Stimulated activated memory B cell treated with anti-CD40 and anti-IgM and Interleukin-4, amounts not matched to agents 10 μg/mL and 1 μg/mL and 100 μg/mL, for 72 hours (primary cell): ENCODE results near the gene DMGDH.
"Not testable (repeated sequence)": the region's sequence is repeated elsewhere in the genome, so short reads cannot be mapped to it uniquely, and the experiment has no call there.

Source experiments
- ATAC-seq: fragments of 150-1000 bp; cut with Tn5 transposase; 2 replicates; pipeline ENCODE4 v1.10.0; 2021
- H3K27ac Mint-ChIP-seq: one replicate; pipeline ENCODE4 v1.8.0; 2022; ENCODE audit warnings: mild to moderate bottlenecking, mixed read lengths
- H3K27me3 Mint-ChIP-seq: one replicate; pipeline ENCODE4 v1.8.0; 2022; ENCODE audit warnings: mixed read lengths
- H3K36me3 Mint-ChIP-seq: one replicate; pipeline ENCODE4 v1.8.0; 2022; ENCODE audit warnings: mixed read lengths
- H3K4me1 Mint-ChIP-seq: one replicate; pipeline ENCODE4 v1.8.0; 2022; ENCODE audit warnings: mixed read lengths
- H3K4me3 Mint-ChIP-seq: one replicate; pipeline ENCODE4 v1.8.0; 2022; ENCODE audit warnings: mild to moderate bottlenecking, moderate library complexity, mixed read lengths
- H3K9me3 Mint-ChIP-seq: one replicate; pipeline ENCODE4 v1.8.0; 2022; ENCODE audit warnings: mixed read lengths

The DMGDH gene

GRCh38 chr5:79007872-79008271 is 61.6 kb downstream of the DMGDH start:
- H3K4me3 Mint-ChIP-seq = no peak overlapping the region
- no peaks in the 10 kb centered on the region for H3K4me1 Mint-ChIP-seq
- peaks cover 38% of the 10 kb centered on the region for H3K27me3 Mint-ChIP-seq
- no peak for ATAC-seq
- H3K36me3 Mint-ChIP-seq = peaks cover 2% of the 10 kb centered on the region
- peaks cover 1% of the 10 kb centered on the region for H3K9me3 Mint-ChIP-seq
- no peak overlapping the region for H3K27ac Mint-ChIP-seq

- H3K27me3 Mint-ChIP-seq = peaks cover 51% of the 10 kb centered on the region
- no peaks in the 10 kb centered on the region for H3K9me3 Mint-ChIP-seq
- ATAC-seq = no peak
- H3K4me3 Mint-ChIP-seq = no peak overlapping the region
- H3K36me3 Mint-ChIP-seq = no peaks in the 10 kb centered on the region
- no peak overlapping the region for H3K27ac Mint-ChIP-seq
- H3K4me1 Mint-ChIP-seq = no peaks in the 10 kb centered on the region
Measured at GRCh38 chr5:79005936-79006631, 63.4 kb downstream of the DMGDH start.

GRCh38 chr5:79005151-79005550 is 64.3 kb downstream of the DMGDH start:
- Mint-ChIP-seq H3K4me1 (no peaks in the 10 kb centered on the region), H3K9me3 (no peaks in the 10 kb centered on the region), H3K27ac (no peak overlapping the region), H3K27me3 (peaks cover 57% of the 10 kb centered on the region), H3K36me3 (no peaks in the 10 kb centered on the region), H3K4me3 (no peak overlapping the region)
- no peak for ATAC-seq

GRCh38 chr5:79002374-79002773 is 67.1 kb downstream of the DMGDH start:
- H3K9me3 Mint-ChIP-seq = no peaks in the 10 kb centered on the region
- ATAC-seq = no peak
- H3K27ac Mint-ChIP-seq = no peak overlapping the region
- no peaks in the 10 kb centered on the region for H3K36me3 Mint-ChIP-seq
- H3K4me1 Mint-ChIP-seq = no peaks in the 10 kb centered on the region
- peaks cover 57% of the 10 kb centered on the region for H3K27me3 Mint-ChIP-seq
- H3K4me3 Mint-ChIP-seq = no peak overlapping the region

GRCh38 chr5:79001471-79001870 is 68.0 kb downstream of the DMGDH start:
- peaks cover 52% of the 10 kb centered on the region for H3K27me3 Mint-ChIP-seq
- no peak for ATAC-seq
- no peak overlapping the region for H3K27ac Mint-ChIP-seq
- H3K9me3 Mint-ChIP-seq = no peaks in the 10 kb centered on the region
- no peaks in the 10 kb centered on the region for H3K36me3 Mint-ChIP-seq
- no peaks in the 10 kb centered on the region for H3K4me1 Mint-ChIP-seq
- no peak overlapping the region for H3K4me3 Mint-ChIP-seq

DNA sequence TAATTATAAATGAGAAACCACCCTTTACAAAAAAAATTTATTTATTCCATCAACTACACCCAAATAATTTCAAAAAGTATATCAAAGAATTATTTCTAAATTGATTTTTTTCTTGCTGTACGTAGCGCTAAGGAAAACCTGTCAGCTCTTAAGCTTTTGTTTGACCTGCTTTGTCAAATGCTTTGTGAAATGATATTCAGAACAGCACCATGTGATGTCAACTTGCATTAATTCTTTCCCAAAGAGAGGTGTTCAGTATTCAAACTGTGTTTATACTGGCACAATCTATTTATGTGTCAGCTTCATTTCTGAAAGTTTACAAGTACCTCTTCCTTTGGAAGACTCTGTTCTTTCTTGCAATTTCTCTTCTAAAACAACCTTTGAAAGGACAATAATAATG is 72.4 kb downstream of the DMGDH start:
- Mint-ChIP-seq H3K27me3 (peaks cover 27% of the 10 kb centered on the region), H3K27ac (no peak overlapping the region), H3K9me3 (no peaks in the 10 kb centered on the region), H3K4me3 (no peak overlapping the region), H3K36me3 (no peaks in the 10 kb centered on the region), H3K4me1 (peaks cover 6% of the 10 kb centered on the region)
- no peak for ATAC-seq

GRCh38 chr5:78995521-78996007 is 73.9 kb downstream of the DMGDH start:
- Mint-ChIP-seq H3K4me1 (peaks cover 6% of the 10 kb centered on the region), H3K27ac (no peak overlapping the region), H3K9me3 (no peaks in the 10 kb centered on the region), H3K27me3 (peaks cover 12% of the 10 kb centered on the region), H3K4me3 (no peak overlapping the region), H3K36me3 (no peaks in the 10 kb centered on the region)
- no peak for ATAC-seq

DNA sequence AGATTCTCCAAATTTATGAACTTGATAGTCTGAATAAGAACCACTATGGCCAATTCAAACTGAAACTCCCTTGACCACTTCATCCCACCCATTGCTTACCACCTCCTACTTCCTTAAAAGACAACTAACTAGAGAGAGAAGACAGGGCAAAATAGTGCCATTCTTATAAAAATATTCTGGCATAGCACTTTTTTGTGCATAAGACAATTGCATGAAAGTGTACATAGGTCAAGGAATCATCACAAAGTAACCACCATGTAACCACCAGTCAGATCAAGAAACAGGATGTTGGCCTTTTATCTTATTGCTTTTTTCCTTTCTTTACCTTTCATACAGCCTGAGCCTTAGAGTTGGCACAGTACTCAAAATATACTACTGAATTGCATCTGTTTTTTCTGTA is 76.3 kb downstream of the DMGDH start:
- peak; percentile 55 for ATAC-seq
- no peak overlapping the region for H3K27ac Mint-ChIP-seq
- H3K4me3 Mint-ChIP-seq = no peak overlapping the region
- peaks cover 6% of the 10 kb centered on the region for H3K4me1 Mint-ChIP-seq
- H3K27me3 Mint-ChIP-seq = no peaks in the 10 kb centered on the region
- H3K36me3 Mint-ChIP-seq = no peaks in the 10 kb centered on the region
- no peaks in the 10 kb centered on the region for H3K9me3 Mint-ChIP-seq

DNA sequence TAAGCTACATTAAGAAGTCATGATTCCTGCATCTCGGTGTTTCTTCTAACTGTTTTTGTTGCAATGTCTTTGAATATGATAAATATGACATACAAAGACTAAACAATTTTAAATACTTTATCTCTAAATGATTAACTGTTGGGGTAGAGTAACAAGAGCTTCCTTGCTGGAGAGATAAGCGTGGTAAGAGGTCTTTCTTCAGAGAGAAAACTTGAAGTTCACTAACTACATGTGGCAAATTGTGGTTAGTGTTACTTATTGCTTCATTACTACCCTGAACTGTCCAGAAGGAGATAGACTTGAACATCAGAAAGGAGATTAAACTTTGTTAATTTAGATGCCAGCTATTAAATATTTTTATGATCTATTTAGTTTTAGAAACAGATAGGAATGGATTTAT is 77.3 kb downstream of the DMGDH start:
- Mint-ChIP-seq H3K4me1 (peaks cover 6% of the 10 kb centered on the region), H3K36me3 (no peaks in the 10 kb centered on the region), H3K9me3 (no peaks in the 10 kb centered on the region), H3K27ac (no peak overlapping the region), H3K4me3 (no peak overlapping the region), H3K27me3 (no peaks in the 10 kb centered on the region)
- no peak for ATAC-seq

DNA sequence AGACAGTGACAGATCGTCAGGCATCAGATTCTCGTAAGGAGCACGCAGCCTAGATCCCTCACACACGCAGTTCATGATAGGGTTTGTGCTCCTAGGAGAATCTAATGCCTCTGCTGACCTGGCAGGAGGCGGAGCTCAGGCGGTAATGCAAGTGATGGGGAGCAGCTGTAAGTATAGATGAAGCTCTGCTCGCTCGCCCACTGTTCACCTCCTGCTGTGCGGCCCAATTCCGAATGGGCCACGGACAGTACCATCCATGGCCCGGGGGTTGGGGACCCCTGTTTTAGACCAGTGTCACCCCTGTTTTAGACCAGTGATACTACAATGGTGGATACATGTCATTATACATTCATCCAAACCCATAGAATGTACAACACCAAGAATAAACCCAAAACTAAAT is 80.4 kb downstream of the DMGDH start:
- no peak overlapping the region for H3K4me3 Mint-ChIP-seq
- ATAC-seq = no peak
- H3K9me3 Mint-ChIP-seq = no peaks in the 10 kb centered on the region
- no peaks in the 10 kb centered on the region for H3K27me3 Mint-ChIP-seq
- H3K4me1 Mint-ChIP-seq = peaks cover 21% of the 10 kb centered on the region
- H3K27ac Mint-ChIP-seq = no peak overlapping the region
- no peaks in the 10 kb centered on the region for H3K36me3 Mint-ChIP-seq

GRCh38 chr5:78985725-78986223 is 83.7 kb downstream of the DMGDH start:
- peak overlapping the region; percentile 98 for H3K27ac Mint-ChIP-seq
- H3K4me3 Mint-ChIP-seq = peak overlapping the region; percentile 87
- ATAC-seq = peak; percentile 81
- no peaks in the 10 kb centered on the region for H3K9me3 Mint-ChIP-seq
- H3K27me3 Mint-ChIP-seq = no peaks in the 10 kb centered on the region
- peaks cover 38% of the 10 kb centered on the region for H3K4me1 Mint-ChIP-seq
- no peaks in the 10 kb centered on the region for H3K36me3 Mint-ChIP-seq

- Mint-ChIP-seq H3K9me3 (no peaks in the 10 kb centered on the region), H3K4me3 (peak within 1 kb of the TSS; percentile 93), H3K27me3 (no peaks in the 10 kb centered on the region), H3K4me1 (peaks cover 41% of the 10 kb centered on the region), H3K27ac (peak within 1 kb of the TSS; percentile 98), H3K36me3 (no peaks in the 10 kb centered on the region)
- peak; percentile 85 for ATAC-seq
Measured at GRCh38 chr5:78985116-78985724, 84.3 kb downstream of the DMGDH start, which contains the start of gene ARSB. ARSB (minus strand) TSS chr5:78985310; CDS start chr5:78985248, 62 bp downstream.

GRCh38 chr5:78984439-78985115 is 84.9 kb downstream of the DMGDH start:
- ATAC-seq = peak; percentile 84
- Mint-ChIP-seq H3K4me1 (peaks cover 48% of the 10 kb centered on the region), H3K27me3 (no peaks in the 10 kb centered on the region), H3K27ac (peak overlapping the region; percentile 98), H3K4me3 (peak overlapping the region; percentile 93), H3K9me3 (no peaks in the 10 kb centered on the region), H3K36me3 (peaks cover 2% of the 10 kb centered on the region)

DNA sequence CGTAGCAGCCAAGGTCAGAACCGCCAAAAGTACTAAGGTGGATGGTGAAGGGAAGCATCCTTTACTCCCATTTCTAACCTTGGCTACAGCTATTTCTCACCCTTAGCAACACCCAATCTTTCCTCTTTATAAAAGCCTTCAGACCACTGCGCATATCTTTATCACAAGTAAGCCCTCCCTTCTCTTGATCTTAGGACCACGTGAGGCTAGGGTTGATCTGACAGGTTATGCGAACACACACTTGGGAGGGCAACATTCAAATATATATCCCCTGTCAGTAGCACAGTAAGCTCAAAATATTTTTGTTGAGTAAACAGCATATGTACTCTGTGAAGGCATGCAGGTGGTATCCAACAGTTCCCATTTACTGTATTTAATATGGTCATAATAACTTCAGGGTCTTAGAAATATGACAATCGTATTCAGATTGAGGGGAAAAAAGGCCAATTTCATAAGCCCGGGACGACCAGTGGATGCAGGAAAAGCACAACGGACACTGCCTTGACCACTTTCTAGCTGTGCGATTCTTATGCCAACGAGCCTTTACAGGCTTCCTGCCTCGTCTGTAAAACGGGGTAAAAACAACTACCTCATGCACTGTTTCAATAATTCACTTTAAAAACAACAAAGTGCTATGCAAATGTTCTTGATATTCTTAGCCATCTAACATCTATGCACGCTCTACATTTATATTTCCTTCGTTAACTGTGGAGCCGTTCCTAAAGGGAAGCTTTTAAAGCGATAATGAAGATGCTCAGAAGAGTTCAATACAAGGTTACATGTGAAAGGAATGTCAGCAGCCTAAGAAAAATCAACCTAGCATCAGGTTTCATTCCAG is 85.7 kb downstream of the DMGDH start:
- Mint-ChIP-seq H3K36me3 (peaks cover 6% of the 10 kb centered on the region), H3K27me3 (no peaks in the 10 kb centered on the region), H3K4me1 (peaks cover 54% of the 10 kb centered on the region), H3K4me3 (peak overlapping the region; percentile 93), H3K9me3 (no peaks in the 10 kb centered on the region), H3K27ac (peak overlapping the region; percentile 98)
- ATAC-seq = no peak

- H3K9me3 Mint-ChIP-seq, H3K36me3 Mint-ChIP-seq, H3K27me3 Mint-ChIP-seq, ATAC-seq: not testable (repeated sequence)
- H3K4me1 Mint-ChIP-seq = peaks cover 54% of the 10 kb centered on the region
- H3K4me3 Mint-ChIP-seq = peak overlapping the region; percentile 93
- peak overlapping the region; percentile 98 for H3K27ac Mint-ChIP-seq
Measured at GRCh38 chr5:78983194-78983593, 86.3 kb downstream of the DMGDH start.
